HAP-1 (cell line): Measurements from ENCODE around the gene MPV17.
"Not testable (repeated sequence)": the region's sequence is repeated elsewhere in the genome, so short reads cannot be mapped to it uniquely, and the experiment has no call there.

Source experiments
- DNase-seq, 2 experiments: peaks; one replicate each; pipeline ENCODE4 v3.0.0-alpha.2; 2016 to 2020; ENCODE audit warnings: low spot score in 2 of 2
- H3K27me3 ChIP-seq: fragments of 250-450 bp; sonication (Bioruptor Pico); 2 replicates; pipeline ENCODE4 v1.5.1; 2020; ENCODE audit warnings: low read depth, mild to moderate bottlenecking, moderate library complexity
- H3K36me3 ChIP-seq: fragments of 250-450 bp; sonication (Bioruptor Pico); replicated peaks from 2 replicates; pipeline ENCODE4 v1.5.1; 2020; ENCODE audit warnings: mild to moderate bottlenecking
- H3K4me1 ChIP-seq: fragments of 250-450 bp; sonication (Bioruptor Pico); 2 replicates; pipeline ENCODE4 v1.5.1; 2020; ENCODE audit warnings: mild to moderate bottlenecking
- H3K4me3 ChIP-seq: fragments of 250-450 bp; sonication (Bioruptor Pico); 2 replicates; pipeline ENCODE4 v1.5.1; 2020; ENCODE audit warnings: mild to moderate bottlenecking, moderate library complexity
- H3K9me3 ChIP-seq: fragments of 250-450 bp; sonication (Bioruptor Pico); 2 replicates; pipeline ENCODE4 v1.5.1; 2020; ENCODE audit warnings: mild to moderate bottlenecking, moderate library complexity
- in situ Hi-C: fragments of 300-500 bp; cut with MboI; formaldehyde crosslinking; loops from 3 replicates; pipeline ENCODE4 v1.14.3; 2020; ENCODE audit warnings: low sequenced_read_pairs, inconsistent platforms, mixed read lengths

Gene MPV17

DNA sequence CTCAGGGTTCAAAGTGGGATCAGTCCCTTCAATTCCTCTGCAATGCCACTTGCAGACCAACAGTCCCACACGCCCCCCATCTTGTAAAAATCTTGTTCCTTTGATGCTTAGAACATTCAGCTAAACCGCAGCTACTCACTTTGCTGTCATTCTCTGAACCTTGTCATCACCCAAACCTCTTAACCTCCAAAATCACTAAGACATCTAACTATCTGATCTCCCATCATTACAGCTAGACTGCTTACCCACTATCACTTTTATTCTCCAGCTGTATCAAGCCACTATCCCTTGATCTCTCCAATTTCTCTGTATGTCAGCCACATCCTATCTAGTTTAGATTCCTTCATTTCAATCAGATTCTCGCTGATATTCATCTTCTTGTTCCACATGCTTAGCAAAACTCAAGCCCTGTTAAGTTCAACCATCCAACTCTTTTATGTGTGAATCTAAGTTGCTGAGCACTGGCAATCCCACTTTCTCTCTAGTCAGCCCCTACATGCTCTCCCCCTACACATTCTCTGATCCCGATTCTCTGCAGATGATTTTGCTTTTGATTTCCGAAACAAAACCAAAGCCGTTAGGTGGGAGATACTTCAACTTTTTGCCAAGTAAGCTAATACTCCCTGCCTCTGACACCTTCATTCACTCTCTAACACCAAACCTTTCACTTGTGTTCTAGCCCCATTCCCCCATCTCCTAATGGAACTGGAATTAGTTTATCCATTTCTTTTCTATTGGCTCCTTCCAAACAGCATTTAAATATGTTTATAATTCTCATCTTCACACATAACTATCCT lies 29.1 kb upstream of the MPV17 start:
- H3K27me3 ChIP-seq = no peaks in the 10 kb centered on the region
- H3K9me3 ChIP-seq = no peaks in the 10 kb centered on the region
- peaks cover 17% of the 10 kb centered on the region for H3K4me1 ChIP-seq
- no peak overlapping the region for H3K4me3 ChIP-seq
- peaks cover 14% of the 10 kb centered on the region; the same call in 1 of the 2 replicates for H3K36me3 ChIP-seq
- in situ Hi-C loops = no loop called here
- no peak for DNase-seq

DNA sequence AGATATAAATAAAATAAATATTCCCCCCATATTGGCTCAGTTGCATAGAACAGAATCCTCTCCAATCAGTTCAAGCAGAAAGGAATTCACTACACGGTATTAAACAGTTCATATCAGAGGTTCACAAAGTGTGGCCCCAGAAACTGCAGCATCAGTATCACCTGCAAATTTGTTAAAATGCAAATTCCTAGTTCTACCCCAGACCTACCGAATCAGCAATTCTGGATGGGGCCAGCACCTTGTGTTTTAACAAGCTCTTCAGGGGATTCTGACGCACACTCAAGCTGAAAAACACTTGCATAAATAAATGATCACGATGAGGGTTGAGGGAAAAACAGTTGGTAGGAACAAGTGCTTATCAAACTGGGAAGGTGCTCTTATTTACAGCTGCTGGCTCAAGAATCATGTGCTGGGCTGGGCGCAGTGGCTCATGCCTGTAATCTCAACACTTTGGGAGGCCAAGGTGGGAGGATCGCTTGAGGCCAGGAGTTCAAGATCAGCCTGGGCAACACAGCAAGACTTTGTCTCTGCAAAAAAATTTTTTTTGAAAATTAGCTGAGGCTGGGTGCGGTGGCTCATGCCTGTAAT lies 27.3 kb upstream of the MPV17 start:
- in situ Hi-C loops = no loop called here
- Histone ChIP-seq H3K36me3 (peaks cover 11% of the 10 kb centered on the region; the same call in 1 of the 2 replicates), H3K4me3 (no peak overlapping the region), H3K9me3 (no peaks in the 10 kb centered on the region), H3K27me3 (no peaks in the 10 kb centered on the region), H3K4me1 (peaks cover 17% of the 10 kb centered on the region)
- DNase-seq = no peak

DNA sequence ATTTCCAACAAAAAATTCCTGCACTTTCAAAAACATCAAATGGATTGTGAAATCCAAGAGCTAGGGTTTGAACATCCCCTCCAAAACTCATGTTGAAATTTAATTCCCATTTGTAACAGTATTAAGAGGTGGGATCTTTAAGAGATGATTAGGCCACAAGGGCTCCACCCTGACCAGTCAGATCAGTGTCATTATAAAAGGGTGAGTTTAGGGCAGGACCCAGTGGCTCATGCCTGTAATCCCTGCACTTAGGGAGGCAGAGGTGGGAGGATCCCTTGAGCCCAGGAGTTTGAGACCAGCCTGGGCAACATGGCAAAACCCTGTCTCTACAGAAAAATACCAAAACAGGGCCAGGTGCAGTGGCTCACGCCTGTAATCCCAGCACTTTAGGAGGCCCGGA lies 24.7 kb upstream of the MPV17 start:
- Histone ChIP-seq H3K27me3 (no peaks in the 10 kb centered on the region), H3K4me1 (peaks cover under 1% of the 10 kb centered on the region; the same call in 1 of the 2 replicates), H3K9me3 (no peaks in the 10 kb centered on the region), H3K36me3 (peaks cover 25% of the 10 kb centered on the region), H3K4me3 (no peak overlapping the region)
- no peak for DNase-seq
- in situ Hi-C loops = no loop called here

DNA sequence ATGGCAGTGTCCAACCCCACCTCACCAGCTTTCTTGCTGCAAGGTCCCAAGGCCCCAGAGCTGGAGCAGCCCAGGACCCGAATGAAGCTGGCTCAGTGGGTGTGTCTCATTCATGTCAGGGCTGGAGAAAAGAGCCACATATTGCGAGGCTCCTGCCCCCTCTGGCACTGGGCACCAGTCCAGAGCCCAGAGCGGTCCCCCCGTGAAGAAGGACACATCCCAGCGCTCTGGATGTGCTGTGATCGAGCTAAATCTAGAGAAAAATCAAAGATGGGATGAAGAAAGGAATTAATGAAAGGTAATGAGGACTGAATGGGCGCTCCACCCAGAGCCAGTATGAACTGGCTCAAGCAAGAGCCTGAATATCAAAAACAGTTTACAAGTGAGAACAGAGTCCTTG lies 13.3 kb upstream of the MPV17 start:
- Histone ChIP-seq H3K4me3 (no peak overlapping the region), H3K27me3 (no peaks in the 10 kb centered on the region), H3K9me3 (no peaks in the 10 kb centered on the region), H3K36me3 (peaks cover 72% of the 10 kb centered on the region), H3K4me1 (no peaks in the 10 kb centered on the region)
- no peak for DNase-seq
- in situ Hi-C loops = no loop called here

DNA sequence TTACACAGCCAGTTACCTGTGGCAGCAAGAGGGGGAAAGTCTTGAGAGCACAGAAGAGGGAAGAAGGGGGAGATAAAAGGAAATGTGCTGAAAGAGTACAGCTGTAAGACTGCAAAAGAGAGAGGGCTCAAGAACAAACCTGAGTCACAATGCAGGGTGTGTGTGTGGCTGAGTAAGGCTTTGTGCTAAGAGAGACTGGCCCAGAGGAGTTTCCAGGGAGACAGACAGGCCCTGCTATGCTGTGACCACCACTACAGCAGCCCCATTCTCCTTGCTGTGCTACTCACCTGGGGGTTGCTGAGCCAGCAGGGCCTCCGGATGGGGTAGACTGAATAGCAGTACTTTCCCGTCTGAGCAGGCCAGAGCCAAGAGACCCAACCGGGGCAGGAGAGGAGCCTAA lies 12.4 kb upstream of the MPV17 start:
- no peak overlapping the region for H3K4me3 ChIP-seq
- H3K36me3 ChIP-seq = peaks cover 72% of the 10 kb centered on the region
- H3K4me1 ChIP-seq = no peaks in the 10 kb centered on the region
- H3K9me3 ChIP-seq = no peaks in the 10 kb centered on the region
- DNase-seq = no peak
- in situ Hi-C loops = no loop called here
- H3K27me3 ChIP-seq = no peaks in the 10 kb centered on the region

DNA sequence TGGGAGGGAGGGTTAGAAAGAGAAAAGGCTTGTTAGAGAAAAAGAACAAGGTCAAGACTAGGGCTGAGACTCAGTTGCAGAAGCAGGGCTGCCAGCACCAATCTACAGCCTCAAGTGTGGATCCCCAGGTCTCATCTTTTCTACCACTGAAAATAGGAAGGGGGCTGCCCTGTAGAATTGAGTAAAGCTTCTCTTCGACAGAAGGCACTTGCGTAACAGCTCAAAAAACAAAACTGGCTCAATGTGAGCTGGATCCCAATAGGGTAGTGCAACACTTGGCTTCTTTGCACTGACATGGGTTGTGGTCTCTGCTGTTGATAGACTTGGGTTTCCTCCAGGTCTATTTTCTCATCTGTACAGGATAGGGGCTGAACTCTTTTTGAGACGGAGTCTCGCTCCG lies 1.8 kb upstream of the MPV17 start:
- no peak for DNase-seq
- H3K4me1 ChIP-seq = peaks cover 18% of the 10 kb centered on the region
- H3K9me3 ChIP-seq = no peaks in the 10 kb centered on the region
- no peaks in the 10 kb centered on the region for H3K27me3 ChIP-seq
- in situ Hi-C loops = no loop called here
- H3K4me3 ChIP-seq = no peak overlapping the region
- H3K36me3 ChIP-seq = peaks cover 48% of the 10 kb centered on the region

DNA sequence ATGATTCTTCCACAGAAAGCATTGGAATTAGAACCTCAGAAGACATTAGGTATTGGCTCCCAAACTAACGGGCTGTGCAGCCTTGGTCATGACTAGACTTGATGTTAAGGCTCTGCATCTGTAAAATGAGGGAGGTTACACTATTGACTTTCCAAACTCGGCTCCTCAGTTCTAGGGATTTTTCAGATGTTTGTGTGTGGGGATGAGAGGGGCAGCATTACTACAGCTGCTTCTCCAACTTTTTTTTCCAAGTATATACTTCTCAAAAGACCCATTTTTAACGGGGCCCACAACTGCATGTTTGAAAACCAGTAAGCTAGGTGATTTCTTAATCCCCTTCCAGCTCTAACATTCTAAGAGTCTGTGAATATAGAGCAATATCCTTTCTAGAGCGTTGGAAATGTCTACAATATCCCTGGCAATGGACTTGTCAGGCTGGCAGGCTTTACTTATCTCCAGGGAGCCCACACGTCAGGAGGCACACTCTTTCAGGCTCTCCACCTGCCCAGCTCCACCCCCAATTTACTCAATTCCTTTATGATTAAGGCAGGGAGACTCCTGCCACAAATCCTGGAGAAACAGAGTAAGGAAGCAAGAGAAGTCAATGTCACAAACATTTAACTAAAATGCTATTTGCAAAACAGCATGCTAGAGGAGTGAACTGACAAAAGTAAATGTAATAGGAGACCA lies 844 bp upstream of the MPV17 start:
- Histone ChIP-seq H3K4me3 (peak overlapping the region; percentile 70), H3K4me1 (peaks cover 18% of the 10 kb centered on the region), H3K27me3 (no peaks in the 10 kb centered on the region), H3K9me3 (no peaks in the 10 kb centered on the region), H3K36me3 (peaks cover 40% of the 10 kb centered on the region)
- in situ Hi-C loops = no loop called here
- DNase-seq = no peak

DNA sequence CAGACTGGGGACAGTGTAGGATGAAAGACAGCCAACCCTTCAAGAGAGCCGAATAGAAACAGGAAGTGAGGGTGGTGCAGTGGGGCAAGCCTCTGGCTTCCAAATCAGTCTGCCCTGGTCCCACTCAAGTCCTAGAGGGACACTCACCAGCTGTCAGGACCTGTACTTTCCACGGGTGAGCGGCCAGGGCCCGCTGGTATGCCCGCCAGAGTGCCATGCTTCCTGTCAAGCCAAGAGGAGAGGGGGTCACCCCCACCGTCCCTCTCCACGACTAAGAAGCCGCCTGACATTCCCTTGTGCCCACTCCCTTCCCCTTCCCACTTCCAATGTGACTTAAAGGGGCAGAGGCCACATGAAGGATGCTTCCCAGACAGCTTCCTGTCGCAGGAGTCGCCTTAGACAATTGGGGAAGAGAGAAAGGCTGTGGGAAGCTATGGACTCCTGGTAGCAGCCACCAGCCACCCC lies 564 bp downstream of the MPV17 start:
- Histone ChIP-seq H3K9me3 (no peaks in the 10 kb centered on the region), H3K27me3 (no peaks in the 10 kb centered on the region), H3K4me3 (peak overlapping the region; percentile 70), H3K4me1 (peaks cover 18% of the 10 kb centered on the region), H3K36me3 (peaks cover 28% of the 10 kb centered on the region)
- in situ Hi-C loops = no loop called here
- no peak for DNase-seq

DNA sequence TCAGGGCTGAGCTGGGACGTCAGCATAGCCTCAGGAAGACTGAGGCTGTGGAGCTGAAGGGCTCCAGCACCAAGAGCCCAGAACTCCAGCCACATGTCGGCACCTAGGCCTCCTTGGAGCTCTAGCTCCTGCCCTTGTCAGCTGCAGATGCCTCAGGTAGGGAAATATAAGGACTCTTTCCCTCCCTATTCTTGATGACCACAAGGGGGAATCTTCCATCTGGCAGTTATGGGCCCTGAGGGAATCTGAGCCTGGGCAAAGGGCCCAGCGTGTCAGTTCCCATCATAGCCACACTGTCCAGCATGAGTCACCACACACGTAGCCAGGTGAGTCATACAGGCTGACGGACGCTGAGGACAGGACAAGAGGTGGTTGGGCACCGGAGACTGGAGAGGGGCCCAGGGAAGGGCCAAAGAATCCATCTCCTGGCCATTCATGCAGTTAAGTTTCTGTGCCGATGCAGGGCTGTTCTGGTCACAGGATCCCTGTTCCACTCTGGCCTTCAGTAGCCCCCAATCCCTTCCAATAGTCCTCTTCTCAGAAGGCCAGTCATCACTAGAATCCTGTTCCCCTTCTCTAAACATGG lies 1.8 kb downstream of the MPV17 start:
- no peak overlapping the region; the same call in 1 of the 2 replicates for H3K4me3 ChIP-seq
- no peaks in the 10 kb centered on the region for H3K9me3 ChIP-seq
- in situ Hi-C loops = no loop called here
- no peaks in the 10 kb centered on the region for H3K27me3 ChIP-seq
- peak in 1 of 2 experiments; percentile 50 for DNase-seq
- H3K4me1 ChIP-seq = peaks cover 18% of the 10 kb centered on the region
- peaks cover 15% of the 10 kb centered on the region for H3K36me3 ChIP-seq

DNA sequence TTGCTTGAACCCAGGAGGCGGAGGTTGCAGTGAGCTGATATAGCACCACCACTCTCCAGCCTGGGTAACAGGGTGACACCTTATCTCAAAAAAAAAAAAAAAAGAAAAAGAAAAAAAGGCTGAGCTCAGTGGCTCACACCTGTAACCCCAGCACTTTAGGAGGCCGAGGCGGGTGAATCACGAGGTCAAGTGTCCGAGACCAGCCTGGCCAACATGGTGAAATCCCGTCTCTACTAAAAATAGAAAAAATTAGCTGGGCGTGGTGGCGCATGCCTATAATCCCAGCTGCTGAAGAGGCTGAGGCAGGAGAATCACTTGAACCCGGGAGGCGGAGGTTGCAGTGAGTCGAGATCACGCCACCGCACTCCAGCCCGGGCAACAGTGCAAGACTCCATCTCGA lies 3.1 kb downstream of the MPV17 start:
- H3K27me3 ChIP-seq, H3K9me3 ChIP-seq, H3K36me3 ChIP-seq, in situ Hi-C loops, H3K4me3 ChIP-seq, DNase-seq: not testable (repeated sequence)
- peaks cover 18% of the 10 kb centered on the region for H3K4me1 ChIP-seq

DNA sequence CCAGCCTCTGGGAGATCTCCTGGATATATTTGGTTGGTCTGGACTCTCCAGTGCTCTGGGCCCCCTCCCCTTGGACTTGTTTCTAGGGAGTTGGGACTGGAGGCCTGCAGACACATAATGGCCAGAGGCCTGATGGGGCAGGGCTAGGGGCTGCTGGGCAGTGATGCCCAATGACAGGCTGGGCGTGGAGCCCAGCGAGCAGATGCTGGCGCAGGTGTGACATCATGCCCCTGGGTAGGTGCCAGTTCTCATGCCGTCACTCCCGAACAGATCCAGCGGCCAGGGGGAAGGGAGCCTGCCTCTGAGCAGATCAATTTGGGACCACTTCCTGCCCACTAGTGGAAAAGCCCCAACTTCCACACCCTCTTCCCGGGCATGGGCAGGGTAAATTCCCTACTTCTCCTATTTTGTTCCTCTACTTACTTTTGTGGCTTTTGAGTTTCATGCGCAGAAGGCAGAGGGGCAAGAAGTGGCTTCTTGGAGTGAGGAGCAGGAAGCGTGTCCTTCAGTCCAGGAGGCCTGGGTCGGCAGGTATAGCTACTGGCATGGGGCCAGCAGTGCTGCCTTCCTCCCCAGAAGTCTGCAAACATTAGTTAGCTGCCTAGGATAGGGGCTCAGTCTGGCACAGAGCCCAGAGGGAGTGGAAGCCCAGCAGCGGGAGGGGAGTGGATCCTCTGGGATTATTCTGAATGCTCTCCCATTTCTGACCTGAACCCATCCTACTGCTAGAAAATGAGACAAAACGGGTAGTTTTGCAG lies 6.1 kb downstream of the MPV17 start:
- peaks cover 9% of the 10 kb centered on the region; the same call in 1 of the 2 replicates for H3K36me3 ChIP-seq
- H3K4me1 ChIP-seq = peaks cover 7% of the 10 kb centered on the region
- in situ Hi-C loops = no loop called here
- DNase-seq = no peak
- H3K27me3 ChIP-seq = no peaks in the 10 kb centered on the region
- no peak overlapping the region for H3K4me3 ChIP-seq
- H3K9me3 ChIP-seq = no peaks in the 10 kb centered on the region

DNA sequence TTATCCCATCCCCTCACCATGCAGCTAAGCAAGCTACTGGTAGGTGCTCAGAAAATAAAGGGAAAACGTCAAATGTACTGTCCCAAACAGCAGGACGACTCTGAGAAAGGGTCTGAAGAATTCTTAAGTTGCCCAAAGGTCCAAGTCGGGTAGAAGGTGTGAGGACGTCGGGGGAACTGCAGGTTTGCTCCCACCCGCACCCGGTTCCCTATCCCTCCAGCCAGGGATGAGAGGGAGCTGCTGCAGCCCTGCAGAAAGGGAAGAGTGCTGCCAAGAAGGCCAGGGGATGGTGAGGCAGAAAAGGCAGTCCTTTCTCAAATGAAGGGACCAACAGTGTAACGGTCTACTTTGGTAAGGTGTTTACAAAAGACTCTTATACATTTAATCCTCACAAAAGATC lies 7.8 kb downstream of the MPV17 start:
- Histone ChIP-seq H3K4me3 (no peak overlapping the region), H3K4me1 (no peaks in the 10 kb centered on the region), H3K9me3 (no peaks in the 10 kb centered on the region), H3K27me3 (no peaks in the 10 kb centered on the region), H3K36me3 (no peaks in the 10 kb centered on the region; the same call in 1 of the 2 replicates)
- no peak for DNase-seq
- in situ Hi-C loops = no loop called here

DNA sequence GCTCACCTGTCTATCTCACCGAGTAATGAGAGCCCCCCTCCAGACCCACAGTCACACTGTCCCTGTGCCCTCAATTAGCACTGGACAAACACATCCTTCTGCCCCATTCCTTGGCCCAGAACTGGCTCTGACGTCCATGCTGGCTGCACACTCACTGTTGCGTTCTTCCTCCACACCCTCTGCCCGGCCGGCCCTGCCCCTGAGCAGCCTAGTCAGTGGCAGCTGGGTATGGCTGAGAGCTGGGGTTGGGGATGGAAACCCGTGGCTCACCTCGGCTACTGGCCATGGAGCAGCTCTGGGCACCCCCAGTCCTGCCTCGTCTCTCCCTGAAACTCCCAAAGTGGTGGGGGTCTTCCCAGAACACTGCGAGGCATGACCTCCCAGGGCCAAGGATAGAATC lies 8.2 kb downstream of the MPV17 start:
- Histone ChIP-seq H3K4me1 (no peaks in the 10 kb centered on the region), H3K27me3 (no peaks in the 10 kb centered on the region)
- in situ Hi-C loops = no loop called here

More for the DNA sequence above, 8.2 kb downstream of the MPV17 start:
- Histone ChIP-seq H3K4me3 (no peak overlapping the region), H3K9me3 (no peaks in the 10 kb centered on the region), H3K36me3 (no peaks in the 10 kb centered on the region; the same call in 1 of the 2 replicates)
- DNase-seq = no peak
